Left ventricle myocardium inferior (tissue), 1 donor: Measurements from ENCODE around the gene SLC28A2. TPM values are rescaled to one million over a fixed set of nuclear protein-coding genes. Genes with fewer than 3 reads are reported as not detected.
"Not testable (repeated sequence)": the region's sequence is repeated elsewhere in the genome, so short reads cannot be mapped to it uniquely, and the experiment has no call there.

Experiments used
- DNase-seq: peaks from one replicate; pipeline ENCODE4 v3.0.0-alpha.2; 2020
- H3K27ac ChIP-seq: fragments of 200-600 bp; replicated peaks from 2 replicates; pipeline ENCODE4 v1.8.0; 2021
- H3K27me3 ChIP-seq: fragments of 200-600 bp; 2 replicates; pipeline ENCODE4 v1.8.0; 2021; ENCODE audit warnings: low read depth
- H3K36me3 ChIP-seq: fragments of 200-600 bp; 2 replicates; pipeline ENCODE4 v1.8.0; 2021
- H3K4me1 ChIP-seq: fragments of 200-600 bp; 2 replicates; pipeline ENCODE4 v1.8.0; 2021
- H3K4me3 ChIP-seq: fragments of 200-600 bp; 2 replicates; pipeline ENCODE4 v1.8.0; 2021; ENCODE audit warnings: mild to moderate bottlenecking, moderate library complexity
- H3K9me3 ChIP-seq: fragments of 200-600 bp; replicated peaks from 2 replicates; pipeline ENCODE4 v1.8.0; 2021
- intact Hi-C: fragments of 100-400 bp; cut with micrococcal nuclease; formaldehyde crosslinking; loops from one replicate; pipeline ENCODE4 v1.11.0; 2022
- total RNA-seq: library from RNA; stranded (reverse); fragmentation: NEBNext Ultra II Directional; extraction: Animal tissue kit (Norgen Biotek cat#: 25700); gene quantifications from one replicate; pipeline ENCODE4 v1.2.1, GENCODE V29; 2021
- TF ChIP-seq, protein P1 (sequence below): fragments of 200-600 bp; IDR thresholded peaks from 2 replicates; pipeline ENCODE4 v1.8.0; 2021; ENCODE audit warnings: antibody characterized with exemption, mild to moderate bottlenecking, borderline replicate concordance
- donor health status: DM: no; HTN: yes; CAD: no; lungs with severe emphysema.

Gene SLC28A2
- total RNA-seq, 1 donor from 2014 or later = not detected

DNA sequence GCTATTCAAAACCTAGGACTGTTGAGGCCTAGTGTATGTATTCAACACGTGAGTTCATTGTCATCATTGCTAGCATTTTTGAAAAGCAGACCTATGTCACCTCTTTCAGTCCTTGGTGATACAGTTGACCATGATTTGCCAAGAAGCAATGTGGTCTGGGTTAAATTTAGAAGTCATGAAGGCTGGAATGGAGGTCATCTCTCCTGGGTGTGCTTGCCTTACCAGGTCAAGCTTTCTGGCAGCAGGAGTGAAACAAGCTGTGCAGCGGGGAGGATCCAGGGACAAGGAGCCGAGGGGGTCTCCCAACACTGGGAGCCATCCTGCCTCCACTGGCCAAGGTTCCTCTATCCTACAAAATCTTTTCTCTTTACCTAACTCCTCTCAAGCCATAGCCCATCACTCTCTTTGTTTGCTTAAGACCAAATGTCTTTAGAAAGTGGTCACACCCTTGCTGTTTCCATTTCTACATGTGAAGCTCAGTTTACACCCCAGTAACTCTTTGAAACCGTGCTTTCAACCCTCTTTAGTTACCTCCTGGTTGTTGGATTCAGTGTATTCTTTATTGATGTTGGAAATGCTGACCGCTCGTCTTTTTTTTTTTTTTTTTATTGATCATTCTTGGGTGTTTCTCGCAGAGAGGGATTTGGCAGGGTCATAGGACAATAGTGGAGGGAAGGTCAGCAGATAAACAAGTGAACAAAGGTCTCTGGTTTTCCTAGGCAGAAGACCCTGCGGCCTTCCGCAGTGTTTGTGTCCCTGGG, 40.0 kb downstream of the SLC28A2 start:
- Histone ChIP-seq H3K27ac (peak overlapping the region; percentile 15), H3K36me3 (no peaks in the 10 kb centered on the region), H3K27me3 (no peaks in the 10 kb centered on the region), H3K4me1 (peaks cover 15% of the 10 kb centered on the region), H3K9me3 (no peaks in the 10 kb centered on the region), H3K4me3 (no peak overlapping the region)
- intact Hi-C loops = no loop called here
- TF ChIP-seq, protein P1, sequence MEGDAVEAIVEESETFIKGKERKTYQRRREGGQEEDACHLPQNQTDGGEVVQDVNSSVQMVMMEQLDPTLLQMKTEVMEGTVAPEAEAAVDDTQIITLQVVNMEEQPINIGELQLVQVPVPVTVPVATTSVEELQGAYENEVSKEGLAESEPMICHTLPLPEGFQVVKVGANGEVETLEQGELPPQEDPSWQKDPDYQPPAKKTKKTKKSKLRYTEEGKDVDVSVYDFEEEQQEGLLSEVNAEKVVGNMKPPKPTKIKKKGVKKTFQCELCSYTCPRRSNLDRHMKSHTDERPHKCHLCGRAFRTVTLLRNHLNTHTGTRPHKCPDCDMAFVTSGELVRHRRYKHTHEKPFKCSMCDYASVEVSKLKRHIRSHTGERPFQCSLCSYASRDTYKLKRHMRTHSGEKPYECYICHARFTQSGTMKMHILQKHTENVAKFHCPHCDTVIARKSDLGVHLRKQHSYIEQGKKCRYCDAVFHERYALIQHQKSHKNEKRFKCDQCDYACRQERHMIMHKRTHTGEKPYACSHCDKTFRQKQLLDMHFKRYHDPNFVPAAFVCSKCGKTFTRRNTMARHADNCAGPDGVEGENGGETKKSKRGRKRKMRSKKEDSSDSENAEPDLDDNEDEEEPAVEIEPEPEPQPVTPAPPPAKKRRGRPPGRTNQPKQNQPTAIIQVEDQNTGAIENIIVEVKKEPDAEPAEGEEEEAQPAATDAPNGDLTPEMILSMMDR = no peak
- DNase-seq = no peak

GRCh38 chr15:45293326-45293725, 41.3 kb downstream of the SLC28A2 start:
- H3K9me3 ChIP-seq, DNase-seq, H3K27ac ChIP-seq, H3K4me3 ChIP-seq, H3K27me3 ChIP-seq, H3K4me1 ChIP-seq, intact Hi-C loops, H3K36me3 ChIP-seq: not testable (repeated sequence)

- H3K4me1 ChIP-seq, DNase-seq, intact Hi-C loops, H3K36me3 ChIP-seq, H3K27ac ChIP-seq, H3K27me3 ChIP-seq, H3K4me3 ChIP-seq: not testable (repeated sequence)
- H3K9me3 ChIP-seq = peaks cover 16% of the 10 kb centered on the region
Measured at GRCh38 chr15:45298964-45299378, 46.9 kb downstream of the SLC28A2 start.

DNA sequence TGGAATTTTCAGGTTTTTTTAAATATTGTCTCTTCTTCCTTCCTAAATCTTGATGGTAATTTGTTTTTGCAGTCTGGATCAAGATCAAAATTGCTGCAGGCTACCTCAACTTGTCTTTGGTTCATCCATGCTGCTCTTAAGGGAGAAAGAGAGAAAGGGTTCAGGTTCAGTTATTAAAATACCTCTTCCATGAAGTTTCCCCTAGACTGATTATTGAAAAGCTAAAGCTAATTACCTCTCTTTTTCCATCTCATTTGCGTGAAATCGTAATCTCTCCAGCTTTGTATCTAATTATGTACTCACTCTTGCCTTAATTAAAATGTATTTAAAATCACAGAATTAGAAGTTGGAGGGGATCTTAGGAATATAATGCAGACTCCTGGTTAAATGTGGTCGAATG, 52.7 kb downstream of the SLC28A2 start:
- Histone ChIP-seq H3K36me3 (no peaks in the 10 kb centered on the region), H3K27ac (no peak overlapping the region), H3K27me3 (peaks cover 7% of the 10 kb centered on the region), H3K4me3 (no peak overlapping the region), H3K9me3 (peaks cover 9% of the 10 kb centered on the region), H3K4me1 (peaks cover 4% of the 10 kb centered on the region)
- TF ChIP-seq, protein P1 = no peak
- no peak for DNase-seq
- intact Hi-C loops = loop anchor here (5.0 kb wide), 1 partner anchor 93 kb away; no protein-coding TSS in a partner anchor

GRCh38 chr15:45306105-45306504, 54.1 kb downstream of the SLC28A2 start:
- intact Hi-C loops = loop anchor here (5.0 kb wide), 1 partner anchor 91 kb away; no protein-coding TSS in a partner anchor
- H3K9me3 ChIP-seq = peaks cover 9% of the 10 kb centered on the region
- H3K4me3 ChIP-seq = no peak overlapping the region
- H3K4me1 ChIP-seq = peaks cover 4% of the 10 kb centered on the region
- TF ChIP-seq, protein P1 = no peak
- DNase-seq = no peak
- peaks cover 7% of the 10 kb centered on the region for H3K27me3 ChIP-seq
- no peak overlapping the region for H3K27ac ChIP-seq
- H3K36me3 ChIP-seq = no peaks in the 10 kb centered on the region

- intact Hi-C loops = loop anchor here (5.0 kb wide), 1 partner anchor 90 kb away; no protein-coding TSS in a partner anchor
- DNase-seq = no peak
- Histone ChIP-seq H3K4me1 (peaks cover 4% of the 10 kb centered on the region), H3K27ac (peak overlapping the region; percentile 22), H3K4me3 (peak overlapping the region; percentile 46), H3K27me3 (peaks cover 7% of the 10 kb centered on the region), H3K36me3 (no peaks in the 10 kb centered on the region), H3K9me3 (peaks cover 9% of the 10 kb centered on the region)
- TF ChIP-seq, protein P1 = peak; percentile 73
Measured at GRCh38 chr15:45307230-45307924, 55.3 kb downstream of the SLC28A2 start.

GRCh38 chr15:45314117-45314516, 62.1 kb downstream of the SLC28A2 start:
- H3K4me1 ChIP-seq, DNase-seq, H3K27ac ChIP-seq, H3K27me3 ChIP-seq, H3K4me3 ChIP-seq, H3K36me3 ChIP-seq, H3K9me3 ChIP-seq: not testable (repeated sequence)
- intact Hi-C loops = loop anchor here (10.0 kb wide), 1 partner anchor 59 kb away; the partner anchor contains the start of gene SLC28A2
